Gastrocnemius medialis (tissue), 4 donors: ENCODE results near the gene USP17L19.
"Not testable (repeated sequence)": the region's sequence is repeated elsewhere in the genome, so short reads cannot be mapped to it uniquely, and the experiment has no call there.

ENCODE experiments used
- POLR2A ChIP-seq, 2 donors: fragments of 450-650 bp; IDR thresholded peaks; one replicate each; pipeline ENCODE4 v1.6.1; 2017; ENCODE audit warnings: antibody characterized with exemption in 2 of 2, mild to moderate bottlenecking in 2 of 2, moderate library complexity in 2 of 2
- TF ChIP-seq, protein P1 (sequence below), 5 experiments: fragments of 450-650 bp in 3 of 5; fragments of 200-600 bp in 2 of 5; sonication (generic) in 2 of 5; IDR thresholded peaks in 4 of 5; conservative IDR thresholded peaks in 1 of 5; 1 replicate in 4 of 5; 2 replicates in 1 of 5; pipeline ENCODE4 v1.5.1; 2016 to 2019; ENCODE audit warnings: antibody characterized with exemption in 5 of 5, mild to moderate bottlenecking in 3 of 5, moderate library complexity in 3 of 5

- TF ChIP-seq, protein P1, sequence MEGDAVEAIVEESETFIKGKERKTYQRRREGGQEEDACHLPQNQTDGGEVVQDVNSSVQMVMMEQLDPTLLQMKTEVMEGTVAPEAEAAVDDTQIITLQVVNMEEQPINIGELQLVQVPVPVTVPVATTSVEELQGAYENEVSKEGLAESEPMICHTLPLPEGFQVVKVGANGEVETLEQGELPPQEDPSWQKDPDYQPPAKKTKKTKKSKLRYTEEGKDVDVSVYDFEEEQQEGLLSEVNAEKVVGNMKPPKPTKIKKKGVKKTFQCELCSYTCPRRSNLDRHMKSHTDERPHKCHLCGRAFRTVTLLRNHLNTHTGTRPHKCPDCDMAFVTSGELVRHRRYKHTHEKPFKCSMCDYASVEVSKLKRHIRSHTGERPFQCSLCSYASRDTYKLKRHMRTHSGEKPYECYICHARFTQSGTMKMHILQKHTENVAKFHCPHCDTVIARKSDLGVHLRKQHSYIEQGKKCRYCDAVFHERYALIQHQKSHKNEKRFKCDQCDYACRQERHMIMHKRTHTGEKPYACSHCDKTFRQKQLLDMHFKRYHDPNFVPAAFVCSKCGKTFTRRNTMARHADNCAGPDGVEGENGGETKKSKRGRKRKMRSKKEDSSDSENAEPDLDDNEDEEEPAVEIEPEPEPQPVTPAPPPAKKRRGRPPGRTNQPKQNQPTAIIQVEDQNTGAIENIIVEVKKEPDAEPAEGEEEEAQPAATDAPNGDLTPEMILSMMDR (IDR thresholded peaks at IDR 0.05 in 4 of 5, conservative IDR thresholded peaks at IDR 0.05 in 1 of 5), result not testable (repeated sequence)
- not testable (repeated sequence) for TF ChIP-seq POLR2A (IDR thresholded peaks at IDR 0.05)
Measured at GRCh38 chr4:9267319-9267718, 14.1 kb downstream of the USP17L19 start, which contains the start of gene USP17L22.
